Epidermal melanocyte (primary cell): Measurements from ENCODE around the gene TRAFD1.
"Not testable (repeated sequence)": the region's sequence is repeated elsewhere in the genome, so short reads cannot be mapped to it uniquely, and the experiment has no call there.

Experiments
- DNase-seq: peaks from one replicate; pipeline ENCODE4 v3.0.0; 2011; ENCODE audit warnings: low spot score; ENCODE audit not compliant: insufficient read length

The TRAFD1 gene

GRCh38 chr12:112125250-112125999, at the start of gene TRAFD1:
Gene TRAFD1, plus strand, starts transcription at chr12:112125560. Its CDS starts 4,963 bp downstream, at chr12:112130523.
- DNase-seq, result peak; percentile 97

DNA sequence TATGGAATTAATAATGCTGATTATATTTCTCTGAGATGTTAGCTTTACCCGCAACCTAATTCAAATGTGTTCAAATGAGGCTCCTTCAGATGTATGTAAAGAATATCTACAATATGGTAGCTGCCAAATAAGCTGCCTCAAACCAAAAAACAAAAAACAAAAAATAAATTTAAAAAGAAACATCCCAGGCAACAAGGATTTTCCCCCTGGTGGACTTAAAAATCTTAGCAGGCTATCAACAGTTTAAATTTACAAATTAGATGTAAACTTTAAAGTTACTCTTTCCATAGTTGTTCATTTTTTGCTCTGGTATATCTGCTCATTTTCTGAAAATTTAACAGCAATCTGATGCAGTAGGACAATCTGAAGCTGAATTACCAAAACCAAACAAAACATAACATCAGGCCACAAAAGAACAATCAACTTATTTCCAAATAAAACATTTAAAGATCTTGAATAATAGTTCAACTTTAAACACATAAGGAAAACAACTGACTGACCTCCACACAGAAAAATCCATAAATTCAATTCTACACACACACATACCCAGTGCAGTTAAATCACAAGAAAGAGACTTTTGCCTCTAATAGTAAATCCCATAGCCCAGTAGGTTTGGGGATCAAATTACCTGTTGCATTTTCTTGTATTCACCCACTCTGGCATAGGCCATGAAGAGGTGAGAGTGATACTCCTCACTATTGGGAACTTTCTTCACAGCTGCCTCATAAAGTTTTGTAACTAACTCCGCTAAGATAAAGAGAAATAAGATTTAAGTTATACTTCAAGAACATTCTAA, 38.1 kb upstream of the TRAFD1 start:
- DNase-seq, result no peak

DNA sequence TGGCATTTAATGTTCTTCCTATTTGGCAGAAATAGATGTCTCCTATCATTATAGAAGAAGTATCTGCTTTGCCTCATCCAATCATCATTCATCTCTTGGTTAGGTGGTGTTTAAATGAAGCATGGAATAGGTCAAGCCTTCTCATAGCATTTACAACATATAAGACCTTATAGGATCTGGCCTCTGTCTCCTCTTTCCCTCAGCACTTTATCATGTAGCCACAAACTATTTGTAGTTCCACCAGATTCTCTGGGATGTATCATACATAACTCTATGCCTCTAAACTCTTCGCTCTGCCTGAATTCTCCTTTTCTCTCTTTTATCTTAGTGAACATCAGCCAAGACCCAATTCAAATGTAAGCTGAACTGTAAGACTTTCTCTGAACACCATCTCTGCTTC, 37.5 kb upstream of the TRAFD1 start:
- DNase-seq, result no peak

- no peak for DNase-seq
These were observed 33.8 kb upstream of the TRAFD1 start for GRCh38 chr12:112091563-112091962.

DNA sequence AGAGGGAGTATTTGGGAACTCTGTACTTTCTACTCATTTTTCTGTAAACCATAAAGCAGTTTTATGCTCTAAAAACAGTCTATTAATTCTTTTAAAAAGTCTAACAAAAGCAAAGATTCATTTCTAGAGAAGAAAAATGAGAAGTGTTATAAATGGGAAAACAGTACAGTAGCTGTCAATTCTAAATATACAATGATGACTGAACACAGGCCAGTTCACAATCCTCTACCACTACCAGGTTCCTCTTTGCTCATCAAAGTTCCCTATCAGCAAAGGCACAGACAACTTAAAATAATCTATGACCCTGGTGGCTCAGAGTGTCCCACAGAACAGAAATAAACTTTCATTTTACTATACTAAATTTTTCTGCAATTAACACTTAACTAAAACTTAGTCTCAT, 29.3 kb upstream of the TRAFD1 start:
- no peak for DNase-seq

- DNase-seq, result no peak
These were observed 28.7 kb upstream of the TRAFD1 start for GRCh38 chr12:112096667-112097066.

GRCh38 chr12:112097641-112098040, 27.7 kb upstream of the TRAFD1 start:
- DNase-seq, result no peak

GRCh38 chr12:112100500-112100899, 24.9 kb upstream of the TRAFD1 start:
- DNase-seq, result not testable (repeated sequence)

- DNase-seq, result no peak
These were observed 23.2 kb upstream of the TRAFD1 start for GRCh38 chr12:112102127-112102526.

- DNase-seq, result not testable (repeated sequence)
These were observed 22.6 kb upstream of the TRAFD1 start for GRCh38 chr12:112102746-112103145.

GRCh38 chr12:112103758-112104503, 21.4 kb upstream of the TRAFD1 start:
- no peak for DNase-seq

GRCh38 chr12:112105891-112106290, 19.5 kb upstream of the TRAFD1 start:
- DNase-seq, result no peak

GRCh38 chr12:112107306-112108201, 17.8 kb upstream of the TRAFD1 start:
- DNase-seq, result no peak

DNA sequence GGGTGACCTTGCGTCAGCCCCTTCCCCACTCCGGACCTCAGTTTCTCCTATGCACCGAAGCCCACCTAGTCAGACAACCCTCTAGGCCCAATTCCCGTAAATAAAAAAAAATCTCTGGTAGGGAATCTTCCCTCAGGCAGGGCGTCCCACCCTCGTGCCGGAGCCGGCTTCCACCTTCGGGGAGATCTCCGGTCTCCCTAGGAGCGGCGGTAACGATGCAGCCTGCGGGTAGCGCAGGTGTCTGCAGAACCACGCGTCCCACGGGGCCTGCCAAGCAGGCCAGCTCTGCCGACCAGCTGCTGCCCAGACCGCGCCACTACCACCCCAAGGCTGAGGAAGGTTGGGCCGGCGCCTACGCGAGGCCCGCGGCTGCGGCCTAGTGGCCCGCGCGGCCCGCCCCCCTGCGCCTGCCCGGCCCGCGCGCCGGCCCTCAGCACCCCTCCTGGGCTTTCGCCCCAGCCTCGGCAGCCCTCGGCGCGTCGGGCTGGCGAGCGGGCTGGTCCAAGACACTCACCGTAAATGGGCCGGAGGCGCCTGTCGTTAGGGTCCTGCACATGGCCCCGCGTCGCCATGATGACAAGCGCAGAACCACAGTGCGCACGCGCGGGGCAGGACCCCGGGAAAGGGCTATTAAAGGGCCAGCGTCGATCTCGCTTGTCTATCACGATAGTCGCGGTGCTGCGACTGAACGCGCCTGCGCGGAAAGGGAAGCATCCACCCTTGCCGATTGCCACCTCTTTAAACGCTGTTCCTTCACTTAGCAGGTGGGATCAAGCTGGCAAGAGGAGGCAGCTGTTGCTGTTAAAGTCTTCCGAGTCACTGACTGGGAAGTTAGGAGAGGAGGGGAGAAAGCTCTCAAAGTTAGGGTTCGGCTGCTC, 16.9 kb upstream of the TRAFD1 start, which contains the start of gene NAA25:
Gene NAA25, minus strand, starts transcription at position 582 of the 878 bp plus-strand sequence. Its CDS starts 10 bp downstream, at position 572.
- DNase-seq, result peak; percentile 68

DNA sequence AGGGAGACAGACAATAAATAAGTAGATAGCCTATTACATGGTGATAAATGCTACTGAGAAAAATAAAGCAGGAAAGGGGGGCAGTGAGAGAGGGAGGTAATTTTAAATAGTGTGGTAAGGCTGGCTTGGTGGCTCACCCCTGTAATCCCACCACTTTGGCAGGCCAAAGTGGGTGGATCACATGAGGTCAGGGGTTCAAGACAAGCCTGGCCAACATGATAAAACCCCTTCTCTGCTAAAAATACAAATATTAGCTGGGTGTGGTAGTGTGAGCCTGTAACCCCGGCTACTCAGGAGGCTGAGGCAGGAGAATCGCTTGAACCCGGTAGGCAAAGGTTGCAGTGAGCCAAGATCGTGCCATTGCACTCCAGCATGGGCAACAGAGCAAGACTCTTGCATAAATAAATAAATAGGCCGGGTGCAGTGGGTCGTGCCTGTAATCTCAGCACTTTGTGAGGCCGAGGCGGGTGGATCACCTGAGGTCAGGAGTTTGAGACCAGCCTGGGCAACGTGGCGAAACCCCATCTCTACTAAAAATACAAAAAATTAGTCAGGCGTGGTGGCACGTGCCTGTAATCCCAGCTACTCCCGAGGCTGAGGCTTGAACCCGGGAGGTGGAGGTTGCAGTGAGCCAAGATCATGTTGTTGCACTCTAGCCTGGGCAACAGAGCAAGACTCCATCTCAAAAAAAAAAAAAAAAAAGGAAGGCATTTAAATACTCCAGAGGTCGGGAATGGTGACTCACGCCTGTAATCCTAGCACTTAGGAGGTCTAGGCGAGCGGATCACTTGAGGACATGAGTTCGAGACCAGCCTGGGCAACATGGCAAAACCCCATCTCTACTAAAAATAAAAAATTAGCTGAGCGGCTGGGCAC, 14.3 kb upstream of the TRAFD1 start:
- not testable (repeated sequence) for DNase-seq

GRCh38 chr12:112111931-112112330, 13.4 kb upstream of the TRAFD1 start:
- DNase-seq, result no peak

DNA sequence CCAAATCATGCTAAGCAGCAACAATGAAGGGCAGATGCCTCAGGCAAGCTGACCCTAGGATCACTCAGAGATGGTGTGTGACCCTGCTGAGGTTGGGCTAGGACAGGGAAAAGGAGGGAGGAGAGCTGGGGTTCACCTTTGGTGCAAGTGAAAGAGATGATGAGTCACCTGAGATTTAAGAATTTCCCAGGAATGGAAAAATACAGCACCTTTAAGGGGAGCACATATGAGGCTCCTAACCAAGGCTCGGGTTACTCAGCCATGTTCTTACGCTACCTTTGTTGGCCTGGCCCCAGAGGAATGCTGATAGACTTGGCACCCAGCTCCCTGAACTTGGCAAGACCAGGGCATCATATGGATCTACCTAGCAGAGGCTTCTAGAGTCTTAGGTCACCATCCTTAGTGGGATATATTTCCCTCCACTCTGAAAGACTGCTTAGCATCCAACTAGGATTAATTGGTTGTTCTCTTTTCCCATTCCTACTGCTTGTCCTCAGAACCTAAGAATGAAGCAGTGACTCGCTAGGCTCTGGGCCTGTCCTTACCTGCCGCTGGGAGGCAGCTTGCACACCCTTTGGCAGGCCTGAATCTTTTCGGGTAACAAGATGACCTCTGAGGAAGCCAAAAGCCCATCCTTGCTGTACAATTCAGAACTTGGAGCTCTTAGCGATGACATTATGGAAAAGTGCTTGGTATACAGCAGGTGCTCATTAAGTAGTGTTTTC, 12.8 kb upstream of the TRAFD1 start:
- no peak for DNase-seq
